ENCODE data around the gene DYSF. TPM values are rescaled to one million over a fixed set of nuclear protein-coding genes. Genes with fewer than 3 reads are reported as not detected.

The DYSF gene
- total and polyA plus RNA-seq, 8 donors: 17.8 to 71.4 (median 21.6) TPM

- no peak for TF ChIP-seq CTCF (IDR thresholded peaks at IDR 0.05)
- H3K27me3 ChIP-seq: no peaks in the 10 kb centered on the region
- H3K4me3 ChIP-seq: no peak overlapping the region
- peak overlapping the region in 1 of 2 donors; percentile 6 for H3K27ac ChIP-seq
- H3K4me1 ChIP-seq: no peaks in the 10 kb centered on the region
- DNase-seq (no peak), ATAC-seq (no peak)
- intact Hi-C loops (cut with DNase I): no loop called here
- H3K9me3 ChIP-seq: no peaks in the 10 kb centered on the region
- H3K36me3 ChIP-seq: peaks cover 0 to 44% of the 10 kb centered on the region in 2 donors
Observed at GRCh38 chr2:71538656-71539265, 85.4 kb downstream of the DYSF start.

- H3K9me3 ChIP-seq: no peaks in the 10 kb centered on the region
- no peak for ATAC-seq
- peaks cover 0 to 10% of the 10 kb centered on the region in 2 donors for H3K27me3 ChIP-seq
- H3K27ac ChIP-seq: no peak overlapping the region
- no peak overlapping the region for H3K4me3 ChIP-seq
- no peak for TF ChIP-seq CTCF (IDR thresholded peaks at IDR 0.05)
- H3K36me3 ChIP-seq: peaks cover 0 to 23% of the 10 kb centered on the region in 2 donors
- DNase-seq: no peak
- intact Hi-C loops (cut with DNase I): loop anchor here in 1 of 2 donors (10.0 kb wide), 1 partner anchor 254 kb away; no protein-coding TSS in a partner anchor
- peaks cover 0 to 17% of the 10 kb centered on the region in 2 donors for H3K4me1 ChIP-seq
Observed at GRCh38 chr2:71540818-71541217, 87.5 kb downstream of the DYSF start.

DNA sequence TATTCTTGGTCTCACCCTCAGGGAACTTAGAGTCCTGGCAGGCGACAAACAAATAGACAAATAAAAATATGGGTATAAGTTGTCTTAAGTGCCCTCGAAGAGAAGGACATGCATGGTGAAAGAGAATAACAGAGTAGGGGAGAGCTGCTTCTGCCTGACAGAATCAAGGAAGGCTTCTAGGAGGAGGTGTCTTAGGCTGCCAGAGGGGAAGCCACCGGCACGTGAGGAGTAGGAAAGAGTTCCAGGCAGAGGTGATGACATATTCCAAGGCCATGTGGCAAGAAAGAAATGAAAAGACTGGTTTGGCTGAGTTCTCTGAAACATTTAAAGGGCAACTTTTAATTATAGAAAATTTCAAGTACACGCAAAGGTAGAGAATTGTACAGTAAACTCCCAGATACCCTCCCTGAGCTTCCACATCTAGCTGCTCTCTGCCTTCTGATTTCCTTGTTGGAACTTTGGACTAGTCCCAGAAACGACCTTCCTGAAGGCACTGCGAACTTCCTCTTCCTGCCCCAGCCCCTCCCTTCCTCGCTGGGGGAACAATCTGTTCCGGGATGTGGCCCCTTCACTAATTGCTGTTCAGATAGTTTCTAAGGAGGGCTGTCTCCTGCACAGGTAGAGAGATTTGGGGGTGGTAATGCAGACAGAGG, 91.7 kb downstream of the DYSF start:
- no peak for DNase-seq
- Histone ChIP-seq H3K4me1 (peaks cover 0 to 20% of the 10 kb centered on the region in 2 donors), H3K4me3 (peak overlapping the region in 1 of 2 donors; percentile 16), H3K27me3 (peaks cover 0 to 10% of the 10 kb centered on the region in 2 donors), H3K9me3 (no peaks in the 10 kb centered on the region), H3K27ac (peak overlapping the region; percentile 1 to 71), H3K36me3 (peaks cover 0 to 4% of the 10 kb centered on the region in 2 donors)
- intact Hi-C loops (cut with DNase I): loop anchor here in 1 of 2 donors (5.0 to 10.0 kb wide), 2 partner anchors 250 to 602 kb away; partner anchors contain the start of gene CYP26B1
- TF ChIP-seq CTCF (IDR thresholded peaks at IDR 0.05): no peak
- ATAC-seq: peak; percentile 29

DNA sequence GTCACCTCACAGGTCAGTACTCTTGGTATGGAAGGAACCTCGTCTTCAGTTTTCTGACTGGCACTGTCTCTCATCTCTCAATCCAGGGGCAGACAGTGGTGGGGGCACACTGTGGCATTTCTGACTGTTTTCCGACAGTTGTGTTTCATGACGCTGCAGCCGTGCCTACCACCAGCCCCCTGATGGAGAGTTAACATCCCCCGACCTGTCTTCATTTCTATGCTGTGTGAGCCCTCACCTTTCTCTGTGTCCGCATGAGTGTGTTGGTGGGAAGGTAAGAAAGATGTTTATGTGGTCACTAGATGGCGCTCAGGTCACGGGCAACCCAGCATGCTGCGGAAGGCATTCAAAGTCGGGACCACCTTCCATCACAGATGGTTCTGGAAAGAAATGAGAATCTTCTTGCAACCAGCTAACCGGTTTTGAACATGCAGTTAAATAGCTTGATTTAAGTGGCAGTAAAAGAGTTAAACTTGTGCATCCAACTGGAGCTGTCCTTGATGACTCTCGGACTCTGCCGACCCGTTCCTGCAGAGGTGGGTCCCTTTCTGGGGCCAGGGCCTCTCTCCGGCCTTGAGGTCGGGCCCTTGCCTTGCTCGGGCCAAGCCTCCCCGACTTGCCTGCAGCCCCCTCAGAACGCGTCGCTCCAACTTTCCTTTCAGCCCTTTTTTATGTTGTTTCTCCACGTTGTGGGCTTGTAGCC, 92.4 kb downstream of the DYSF start:
- intact Hi-C loops (cut with DNase I): loop anchor here in 1 of 2 donors (5.0 to 10.0 kb wide), 2 partner anchors 249 to 602 kb away; partner anchors contain the start of gene CYP26B1
- H3K4me3 ChIP-seq: peak overlapping the region in 1 of 2 donors; percentile 16
- H3K27ac ChIP-seq: peak overlapping the region; percentile 1 to 71

More for the DNA sequence above, 92.4 kb downstream of the DYSF start:
- Histone ChIP-seq H3K27me3 (peaks cover 0 to 10% of the 10 kb centered on the region in 2 donors), H3K4me1 (peaks cover 0 to 20% of the 10 kb centered on the region in 2 donors), H3K9me3 (no peaks in the 10 kb centered on the region), H3K36me3 (peaks cover 0 to 4% of the 10 kb centered on the region in 2 donors)
- ATAC-seq (peak; percentile 82), DNase-seq (peak in 2 of 4 donors; percentile 66 to 84)
- peak; percentile 20 to 59 for TF ChIP-seq CTCF (IDR thresholded peaks at IDR 0.05)

Data from left lung (tissue), 10 donors.